ENCODE measurements around the gene JAZF1. TPM values are rescaled to one million over a fixed set of nuclear protein-coding genes. Genes with fewer than 3 reads are reported as not detected.

Gene JAZF1
- total RNA-seq, 1 experiment from 2014 or later: 3.4 TPM

- ChIA-PET CTCF (no interaction called here), RAD21 (ENCODE audit: low non-redundant PET in 1 of 2, low total read pairs in 2 of 2, uncharacterized antibody in 2 of 2, unreplicated experiment in 2 of 2) (no interaction called here), POLR2A (no interaction called here)
- Histone ChIP-seq H3K79me2 (ENCODE audit: insufficient read depth, low read length) (no peaks in the 10 kb centered on the region), H4K20me1 (ENCODE audit: insufficient read depth) (no peaks in the 10 kb centered on the region), H3K4me1 (ENCODE audit: control insufficient read depth in 1 of 2, insufficient read depth in 2 of 2, low read length in 2 of 2) (no peaks in the 10 kb centered on the region), H3K4me3 (replicated peaks in 1 of 2; ENCODE audit: low read depth in 1 of 2, low read length in 2 of 2) (no peak overlapping the region), H3K9me3 (ENCODE audit: control insufficient read depth in 1 of 2, insufficient read depth in 1 of 2, low read depth in 1 of 2, low read length in 2 of 2) (no peaks in the 10 kb centered on the region), H3K9ac (ENCODE audit: low read length) (no peak overlapping the region), H3K27me3 (ENCODE audit: insufficient read depth, low read length) (no peaks in the 10 kb centered on the region), H3K27ac (ENCODE audit: low read depth, low read length) (no peak overlapping the region), H2AFZ (ENCODE audit: low read depth, low read length, poor library complexity, severe bottlenecking) (no peak overlapping the region), H3K36me3 (ENCODE audit: control insufficient read depth in 1 of 2, insufficient read depth in 2 of 2, low read length in 2 of 2) (peaks cover 5 to 17% of the 10 kb centered on the region in 2 experiments; a peak in 3 of 4 replicates), H3K4me2 (ENCODE audit: low read length) (no peak overlapping the region), H3K9me2 (ENCODE audit: insufficient read depth) (no peaks in the 10 kb centered on the region)
- intact Hi-C loops (cut with micrococcal nuclease): no loop called here
- ATAC-seq (no peak), DNase-seq (ENCODE audit: low read depth, low spot score) (no peak)
- no TSS peak for BruUV-seq (replicated peaks)
- TF ChIP-seq POLR2AphosphoS5 (IDR thresholded peaks at IDR 0.05; ENCODE audit: low read depth, low read length) (no peak), POLR2A (IDR thresholded peaks at IDR 0.05; ENCODE audit: borderline replicate concordance, extremely low read depth, insufficient read depth, insufficient read length) (no peak), RAD21 (IDR thresholded peaks at IDR 0.05; ENCODE audit: low read depth) (no peak), JUND (IDR thresholded peaks at IDR 0.05) (no peak), YY1 (IDR thresholded peaks at IDR 0.05; ENCODE audit: extremely low read depth, insufficient replicate concordance, low read depth, low read length) (no peak), EGR1 (IDR thresholded peaks at IDR 0.05; ENCODE audit: low read depth) (no peak), EZH2phosphoT487 (IDR thresholded peaks at IDR 0.05; ENCODE audit: borderline replicate concordance) (no peak)
These were observed 384.6 kb downstream of the JAZF1 start for GRCh38 chr7:27795977-27796376.

- no peaks in the 10 kb centered on the region for H3K9me3 ChIP-seq (ENCODE audit: control insufficient read depth in 1 of 2, insufficient read depth in 1 of 2, low read depth in 1 of 2, low read length in 2 of 2)
- no peak for DNase-seq (ENCODE audit: low read depth, low spot score)
- TF ChIP-seq EZH2phosphoT487 (IDR thresholded peaks at IDR 0.05; ENCODE audit: borderline replicate concordance) (no peak), POLR2AphosphoS5 (IDR thresholded peaks at IDR 0.05; ENCODE audit: low read depth, low read length) (no peak), ELF1 (IDR thresholded peaks at IDR 0.05; ENCODE audit: borderline replicate concordance, low read depth) (no peak), CEBPB (IDR thresholded peaks at IDR 0.05; ENCODE audit: low read depth) (no peak), CTCF (IDR thresholded peaks at IDR 0.05 in 2 of 3, conservative IDR thresholded peaks at IDR 0.05 in 1 of 3; ENCODE audit: borderline replicate concordance in 1 of 3, insufficient read depth in 1 of 3, low read depth in 2 of 3, low read length in 2 of 3) (no peak), ZBTB33 (IDR thresholded peaks at IDR 0.05; ENCODE audit: extremely low read depth, insufficient replicate concordance, low read length) (no peak)
- H2AFZ ChIP-seq (ENCODE audit: low read depth, low read length, poor library complexity, severe bottlenecking): no peak overlapping the region
- H3K27me3 ChIP-seq (ENCODE audit: insufficient read depth, low read length): no peaks in the 10 kb centered on the region
- no peaks in the 10 kb centered on the region for H3K79me2 ChIP-seq (ENCODE audit: insufficient read depth, low read length)
- CTCF ChIA-PET: no interaction called here
- intact Hi-C loops (cut with micrococcal nuclease): no loop called here
- no peaks in the 10 kb centered on the region for H4K20me1 ChIP-seq (ENCODE audit: insufficient read depth)
- POLR2A ChIA-PET: no interaction called here
- RAD21 ChIA-PET (ENCODE audit: low non-redundant PET in 1 of 2, low total read pairs in 2 of 2, uncharacterized antibody in 2 of 2, unreplicated experiment in 2 of 2): no interaction called here
- peaks cover 5 to 14% of the 10 kb centered on the region in 2 experiments; a peak in 3 of 4 replicates for H3K36me3 ChIP-seq (ENCODE audit: control insufficient read depth in 1 of 2, insufficient read depth in 2 of 2, low read length in 2 of 2)
- ATAC-seq: no peak
- no peak overlapping the region for H3K4me2 ChIP-seq (ENCODE audit: low read length)
- BruUV-seq (replicated peaks): no TSS peak
- H3K27ac ChIP-seq (ENCODE audit: low read depth, low read length): no peak overlapping the region
- H3K4me1 ChIP-seq (ENCODE audit: control insufficient read depth in 1 of 2, insufficient read depth in 2 of 2, low read length in 2 of 2): no peaks in the 10 kb centered on the region
- no peak overlapping the region for H3K4me3 ChIP-seq (replicated peaks in 1 of 2; ENCODE audit: low read depth in 1 of 2, low read length in 2 of 2)
- no peak overlapping the region for H3K9ac ChIP-seq (ENCODE audit: low read length)
- no peaks in the 10 kb centered on the region for H3K9me2 ChIP-seq (ENCODE audit: insufficient read depth)
These were observed 386.8 kb downstream of the JAZF1 start for GRCh38 chr7:27793780-27794179.
